NOMO-1 treated with dmso at 0.1 percent for 144 hours (cell line): ENCODE results near the gene REEP3.
"Not testable (repeated sequence)": the region's sequence is repeated elsewhere in the genome, so short reads cannot be mapped to it uniquely, and the experiment has no call there.

ENCODE experiments used
- DNase-seq: peaks from one replicate; lab custom pipeline; 2025; ENCODE audit not compliant: unreplicated experiment; lab: John Stamatoyannopoulos, UW

Gene REEP3, protein sequence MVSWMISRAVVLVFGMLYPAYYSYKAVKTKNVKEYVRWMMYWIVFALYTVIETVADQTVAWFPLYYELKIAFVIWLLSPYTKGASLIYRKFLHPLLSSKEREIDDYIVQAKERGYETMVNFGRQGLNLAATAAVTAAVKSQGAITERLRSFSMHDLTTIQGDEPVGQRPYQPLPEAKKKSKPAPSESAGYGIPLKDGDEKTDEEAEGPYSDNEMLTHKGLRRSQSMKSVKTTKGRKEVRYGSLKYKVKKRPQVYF

DNA sequence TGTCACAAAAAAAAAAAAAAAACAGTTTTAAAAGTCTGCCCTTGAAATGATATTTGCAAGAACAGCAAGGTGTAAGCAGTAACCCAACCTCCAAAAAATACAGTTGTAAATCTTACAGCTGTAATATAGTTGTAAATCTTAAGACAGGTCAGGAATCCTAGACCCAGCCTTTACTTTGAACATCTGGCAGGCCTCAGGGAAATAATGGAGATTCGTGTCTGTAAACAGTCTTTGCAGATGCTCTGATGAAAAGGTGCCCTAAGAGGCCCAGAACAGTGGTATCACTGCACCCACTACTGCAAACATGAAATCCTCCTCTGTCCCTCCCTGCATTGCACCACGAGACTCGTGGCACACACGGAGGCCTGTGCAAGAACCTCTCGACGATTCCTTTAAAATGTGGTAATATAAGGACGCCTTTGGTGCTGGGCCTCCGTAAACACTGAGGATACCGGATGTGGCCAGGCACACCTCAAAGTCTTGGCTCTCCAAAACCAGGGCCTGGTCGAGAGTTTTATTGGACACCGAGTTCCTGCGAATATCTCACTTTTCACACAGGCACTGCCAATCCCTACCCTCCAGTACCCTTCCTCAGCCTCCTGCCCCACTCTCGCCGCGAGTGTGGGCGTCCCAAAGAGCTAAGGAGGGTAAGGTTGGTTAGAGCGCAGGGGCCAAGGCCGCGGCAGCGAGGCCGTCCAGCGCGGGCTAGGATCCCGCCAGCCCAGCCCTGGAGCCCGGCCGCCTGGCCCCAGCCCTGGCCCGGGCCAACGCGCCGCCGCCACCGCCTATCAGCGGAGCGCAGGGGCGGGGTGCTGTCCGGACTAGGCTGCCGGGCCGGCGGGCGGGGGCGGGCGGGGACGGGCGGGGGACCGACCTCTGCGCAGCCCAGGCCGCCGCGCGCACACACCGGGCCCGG, at the start of gene REEP3:
REEP3 (plus strand) TSS at position 902 of the 916 bp plus-strand sequence. CDS start 145 bp downstream, outside the sequence.
- peak; percentile 77 for DNase-seq

DNA sequence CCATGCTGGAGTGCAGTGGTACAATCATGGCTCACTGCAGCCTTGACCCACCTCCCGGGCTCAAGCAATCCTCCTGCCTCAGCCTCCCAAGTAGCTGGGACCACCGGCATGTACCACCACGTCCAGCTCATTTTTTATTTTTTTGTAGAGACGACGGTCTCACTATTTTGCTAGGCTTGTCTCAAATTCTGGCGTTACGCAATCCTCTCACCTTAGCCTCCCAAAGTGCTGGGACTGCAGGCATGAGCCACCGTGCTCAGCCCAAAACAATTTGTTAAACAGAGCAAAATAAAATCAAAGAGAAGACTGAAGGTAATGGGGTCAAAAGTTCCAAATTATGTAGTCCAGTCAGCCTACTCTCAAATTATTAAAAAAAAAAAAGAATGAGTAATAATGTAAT, 46.7 kb upstream of the REEP3 start:
- no peak for DNase-seq

DNA sequence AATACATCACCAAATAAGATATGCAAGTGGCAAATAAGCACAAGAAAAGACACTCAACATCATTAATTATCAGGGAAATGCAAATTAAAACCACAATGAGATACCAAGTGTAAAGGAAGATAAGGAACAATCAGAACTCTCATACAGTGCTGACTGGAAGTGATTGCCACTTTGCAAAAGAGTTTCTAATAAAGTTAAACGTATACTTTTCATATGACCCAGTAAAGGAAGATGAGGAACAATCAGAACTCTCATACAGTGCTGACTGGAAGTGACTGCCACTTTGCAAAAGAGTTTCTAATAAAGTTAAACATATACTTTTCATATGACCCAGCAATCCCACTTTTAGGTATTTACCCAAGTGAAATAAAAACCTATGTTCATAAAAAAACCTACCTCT, 43.3 kb upstream of the REEP3 start:
- DNase-seq: no peak

DNA sequence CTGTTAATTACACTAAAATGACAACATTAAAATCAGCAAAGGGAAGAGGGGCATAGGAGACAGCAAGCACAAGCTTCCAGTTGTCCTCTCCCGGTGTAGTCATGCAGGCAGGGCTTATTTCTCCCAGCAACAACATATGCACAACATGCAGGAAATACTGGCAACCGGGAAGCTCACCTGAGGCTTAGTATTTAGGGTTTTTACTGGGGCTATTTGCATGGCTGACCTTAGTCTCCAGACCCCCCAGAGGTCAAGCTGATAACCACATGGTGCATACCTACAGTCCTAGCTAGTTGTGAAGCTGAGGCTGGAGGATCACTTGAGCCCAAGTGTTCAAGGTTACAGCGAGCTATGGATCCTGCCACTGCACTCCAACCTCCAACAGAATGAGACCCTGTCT, 42.6 kb upstream of the REEP3 start:
- no peak for DNase-seq

DNA sequence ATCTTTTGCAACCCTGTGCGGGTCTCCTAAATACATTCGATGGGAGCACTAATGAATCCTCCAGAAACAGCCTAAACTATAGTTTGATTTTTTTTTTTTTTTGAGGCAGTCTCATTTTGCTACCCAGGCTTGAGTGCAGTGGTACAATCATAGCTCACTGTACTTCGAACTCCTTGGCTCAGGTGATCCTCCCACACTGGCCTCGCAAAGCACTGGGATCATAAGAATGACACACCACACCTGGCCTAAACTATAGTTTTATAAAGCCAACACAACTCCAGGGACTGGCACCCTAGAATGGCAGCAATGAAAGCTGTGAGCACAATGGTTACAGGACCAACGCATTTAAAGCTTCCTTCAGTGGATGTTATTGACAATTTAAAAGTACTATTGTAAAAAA, 41.0 kb upstream of the REEP3 start:
- DNase-seq: no peak

DNA sequence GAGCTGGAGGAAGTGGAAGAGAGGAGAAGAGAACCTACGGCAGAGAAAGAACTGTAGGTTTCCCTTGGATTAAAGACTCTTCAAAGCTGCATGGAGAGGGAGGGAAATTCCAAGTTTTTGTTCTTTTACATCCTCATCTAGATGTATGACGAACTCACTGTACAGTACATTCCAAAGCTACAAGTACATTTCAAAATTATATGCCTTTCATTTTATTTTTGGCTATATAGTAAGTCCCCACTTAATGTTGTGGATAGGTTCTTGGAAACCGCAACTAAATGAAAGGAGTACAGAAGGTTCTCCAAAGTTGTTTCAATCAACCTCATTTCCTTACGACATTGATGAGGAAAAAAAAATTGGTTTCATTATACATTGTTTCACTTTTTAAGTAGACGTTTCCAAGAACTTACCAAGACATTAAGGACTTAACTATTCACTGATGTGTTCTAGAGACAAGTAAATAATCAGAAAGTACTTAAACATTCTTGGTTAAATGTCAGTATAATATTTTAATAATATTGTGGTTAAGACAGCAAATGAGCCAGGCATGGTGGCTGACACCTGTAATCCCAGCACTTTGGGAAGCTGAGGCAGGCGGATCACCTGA, 39.3 kb upstream of the REEP3 start:
- no peak for DNase-seq

DNA sequence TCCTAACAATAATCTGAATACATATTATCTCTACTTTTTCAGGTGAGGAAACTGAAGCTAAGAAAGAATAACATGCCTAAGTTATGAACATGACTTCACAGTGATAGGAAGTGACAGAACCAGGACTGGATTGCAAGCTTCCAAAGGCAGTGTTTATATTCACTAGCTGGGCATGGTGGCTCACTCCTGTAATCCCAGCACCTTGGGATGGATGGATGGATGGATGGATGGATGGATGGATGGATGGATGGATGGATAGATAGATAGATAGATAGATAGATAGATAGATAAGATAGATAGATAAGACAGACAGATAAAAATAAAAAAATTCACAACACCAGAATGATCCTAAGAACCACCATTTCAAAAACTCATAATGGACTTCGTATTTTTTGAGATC, 37.2 kb upstream of the REEP3 start:
- no peak for DNase-seq

DNA sequence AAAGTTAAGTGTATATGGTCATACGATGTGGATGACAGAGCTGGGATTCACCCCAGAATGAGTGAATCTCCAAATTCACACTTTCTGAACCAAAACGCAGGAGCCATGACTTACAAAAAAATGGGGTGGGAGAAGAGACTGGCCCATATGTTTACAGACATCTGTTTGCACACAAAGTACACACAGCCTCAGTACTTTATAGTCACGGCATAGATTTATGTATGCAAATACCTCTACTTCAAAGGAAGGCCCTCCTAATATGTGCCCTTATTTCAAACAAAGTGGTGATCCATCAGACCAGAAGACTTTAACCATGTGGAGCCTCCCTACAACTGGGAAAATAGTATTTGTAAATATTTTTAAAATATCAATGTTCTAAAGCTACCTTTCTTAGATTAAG, 33.2 kb upstream of the REEP3 start:
- DNase-seq: no peak

DNA sequence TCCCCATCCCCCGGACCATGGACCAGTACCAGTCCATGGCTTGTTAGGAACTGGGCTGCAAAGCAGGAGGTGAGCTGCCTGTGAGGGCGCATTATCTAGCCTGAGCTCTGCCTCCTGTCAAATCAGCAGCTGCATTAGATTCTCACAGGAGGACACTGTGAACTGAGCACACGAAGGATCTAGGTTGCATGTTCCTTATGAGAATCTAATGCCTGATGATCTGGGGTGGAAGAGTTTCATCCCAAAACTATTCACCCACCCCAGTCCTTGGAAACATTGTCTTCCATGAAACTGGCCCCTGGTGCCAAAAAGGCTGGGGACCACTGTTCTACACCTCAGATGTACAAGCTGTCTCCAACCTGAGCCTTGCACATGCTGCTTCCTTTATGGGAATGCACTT, 31.4 kb upstream of the REEP3 start:
- DNase-seq: no peak

DNA sequence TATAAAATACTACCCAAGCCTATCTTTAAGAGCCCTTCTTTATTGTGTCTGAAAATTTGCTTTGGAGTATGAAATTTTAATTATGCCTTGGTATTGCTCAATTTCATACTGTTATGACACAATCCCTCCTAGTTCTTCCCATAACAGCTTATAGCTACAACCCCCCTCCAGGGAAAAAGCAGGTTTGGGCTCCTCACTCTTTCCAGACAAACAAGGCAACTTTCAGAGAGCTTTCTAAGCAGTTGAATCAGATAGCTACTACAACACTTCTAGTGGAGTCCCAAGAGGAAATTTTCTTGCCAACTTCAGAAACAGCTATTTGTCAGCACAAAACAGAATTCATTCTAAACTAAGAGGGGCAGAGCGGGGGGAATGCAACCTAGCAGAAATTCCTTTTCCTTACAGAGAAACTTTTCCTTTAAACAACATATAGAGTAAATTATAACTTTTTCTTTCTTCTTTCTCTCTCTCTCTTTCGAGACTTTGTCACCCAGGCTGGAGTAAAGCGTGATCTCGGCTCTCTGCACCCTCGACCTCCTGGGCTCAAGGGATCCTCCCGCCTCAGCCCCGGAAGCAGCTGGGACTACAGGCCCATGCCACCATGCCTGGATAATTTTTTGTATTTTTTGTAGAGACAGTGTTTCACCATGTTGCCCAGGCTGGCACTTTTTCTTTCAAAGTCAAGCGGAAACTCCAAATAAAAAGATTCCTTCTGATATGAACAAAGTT, 29.4 kb upstream of the REEP3 start:
- peak; percentile 43 for DNase-seq

DNA sequence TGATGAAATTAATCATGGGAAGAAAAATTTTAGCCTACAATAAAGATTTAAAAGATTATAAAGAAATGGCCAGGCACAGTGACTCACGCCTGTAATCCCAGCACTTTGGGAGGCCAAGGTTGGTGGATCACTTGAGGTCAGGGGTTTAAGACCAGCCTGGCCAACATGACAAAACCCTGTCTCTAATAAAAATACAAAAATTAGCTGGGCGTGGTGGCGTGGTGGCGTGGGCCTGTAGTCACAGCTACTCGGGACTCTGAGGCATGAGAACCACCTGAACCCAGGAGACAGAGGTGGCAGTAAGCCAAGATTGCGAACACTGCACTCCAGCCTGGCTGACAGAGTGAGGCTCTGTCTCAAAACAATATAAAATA, 28.9 kb upstream of the REEP3 start:
- DNase-seq: not testable (repeated sequence)

DNA sequence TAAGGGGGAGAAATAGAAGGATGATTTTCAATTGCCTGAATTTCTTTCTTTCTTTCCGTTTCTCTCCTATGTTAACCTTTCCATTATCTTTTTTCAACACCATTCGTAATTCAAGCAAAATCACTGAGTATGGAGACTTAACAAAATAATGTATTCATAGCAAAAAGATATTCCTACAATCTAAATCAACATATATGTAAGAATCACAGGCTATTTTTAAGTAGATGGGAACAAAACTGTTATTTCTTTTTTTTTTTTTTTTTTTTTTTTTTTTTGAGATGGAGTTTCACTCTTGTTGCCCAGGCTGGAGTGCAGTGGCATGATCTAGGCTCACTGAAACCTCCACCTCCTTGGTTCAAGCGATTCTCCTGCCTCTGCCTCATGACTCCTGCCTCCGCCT, 28.2 kb upstream of the REEP3 start:
- DNase-seq: no peak

DNA sequence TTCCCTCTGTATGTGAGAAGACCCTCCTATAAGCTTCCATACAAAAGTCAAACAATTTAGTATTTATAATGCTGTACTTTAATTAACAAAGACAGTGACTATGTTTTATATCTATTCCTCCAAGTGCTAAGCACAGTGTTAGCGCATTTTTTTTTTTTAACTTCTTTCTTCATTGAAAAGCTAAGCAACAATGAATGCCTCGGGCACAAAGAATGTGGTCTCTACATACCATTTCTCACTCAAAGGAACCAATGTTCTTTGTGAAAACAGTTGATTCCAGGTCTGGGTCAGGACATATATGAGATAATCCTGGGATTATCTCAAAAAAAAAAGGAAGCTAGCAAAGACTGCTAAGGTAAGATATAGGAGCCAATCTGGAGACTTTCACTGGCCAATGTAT, 26.2 kb upstream of the REEP3 start:
- DNase-seq: no peak

DNA sequence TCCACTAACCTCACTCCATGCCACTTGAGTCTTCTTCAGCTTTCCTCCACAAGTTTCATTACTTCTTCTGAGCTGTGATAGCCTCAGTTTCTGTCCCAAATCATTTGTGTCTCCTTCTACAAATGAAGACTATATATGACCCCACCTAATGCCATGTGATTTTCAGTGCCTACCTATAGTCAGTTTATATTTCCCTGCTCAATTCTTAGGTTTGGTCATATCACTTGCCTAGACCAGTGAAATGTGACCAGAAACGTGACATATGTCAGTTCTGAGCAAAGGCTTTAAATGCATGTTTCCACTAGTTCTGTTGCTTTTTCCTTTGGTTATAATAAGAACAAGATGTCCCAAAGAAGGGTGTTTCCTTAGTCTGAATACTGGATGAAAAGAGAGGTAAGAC, 24.6 kb upstream of the REEP3 start:
- DNase-seq: no peak

DNA sequence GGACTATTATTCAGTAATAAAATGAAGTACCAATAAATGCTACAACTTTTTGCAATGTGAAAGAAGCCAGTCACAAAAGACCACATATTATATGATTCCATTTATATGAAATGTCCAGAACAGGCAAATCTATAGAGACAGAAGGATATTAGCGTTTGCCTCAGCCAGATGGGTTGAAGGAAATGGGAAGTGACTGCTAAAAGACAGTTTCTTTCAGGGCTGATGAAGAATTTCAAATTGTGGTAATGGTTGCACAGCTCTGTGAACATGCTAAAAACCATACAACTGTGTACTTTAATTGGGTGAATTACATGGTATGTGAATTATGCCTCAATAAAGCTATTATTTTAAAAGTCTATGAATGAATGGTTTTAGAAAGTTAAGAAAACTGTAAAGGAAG, 23.9 kb upstream of the REEP3 start:
- DNase-seq: peak; percentile 42

DNA sequence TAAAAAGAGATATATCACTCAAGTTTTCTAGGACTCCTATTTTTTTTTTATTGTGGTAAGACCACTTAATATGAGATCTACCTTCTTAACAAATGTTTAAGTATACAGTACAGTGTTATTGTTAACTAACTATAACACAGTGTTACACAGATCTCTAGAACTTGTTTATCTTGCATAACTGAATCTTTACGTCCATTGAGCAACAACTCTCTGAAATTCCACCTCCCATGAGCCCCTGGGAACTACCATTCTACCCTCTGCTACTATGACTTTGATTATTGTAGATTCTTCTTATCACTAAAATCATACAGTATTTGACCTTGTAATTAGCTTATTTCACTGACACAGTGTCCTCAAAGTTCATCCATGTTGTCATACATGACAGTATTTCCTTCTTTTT, 22.5 kb upstream of the REEP3 start:
- DNase-seq: no peak

DNA sequence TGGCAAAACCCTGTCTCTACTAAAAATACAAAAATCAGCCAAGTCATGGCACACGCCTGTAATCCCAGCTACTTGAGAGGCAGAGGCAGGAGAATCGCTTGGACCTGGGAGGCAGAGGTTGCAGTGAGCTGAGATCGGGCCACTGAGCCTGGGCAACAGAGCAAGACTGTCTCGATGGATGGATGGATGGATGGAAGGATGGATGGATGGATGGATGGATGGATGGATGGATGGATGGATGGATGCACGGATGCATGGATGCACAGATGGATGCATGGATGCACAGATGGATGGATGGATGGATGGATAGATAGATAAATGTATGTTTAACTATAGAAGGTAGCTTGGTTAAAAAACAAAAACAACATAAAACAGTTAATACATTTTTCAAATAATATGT, 20.6 kb upstream of the REEP3 start:
- DNase-seq: not testable (repeated sequence)

DNA sequence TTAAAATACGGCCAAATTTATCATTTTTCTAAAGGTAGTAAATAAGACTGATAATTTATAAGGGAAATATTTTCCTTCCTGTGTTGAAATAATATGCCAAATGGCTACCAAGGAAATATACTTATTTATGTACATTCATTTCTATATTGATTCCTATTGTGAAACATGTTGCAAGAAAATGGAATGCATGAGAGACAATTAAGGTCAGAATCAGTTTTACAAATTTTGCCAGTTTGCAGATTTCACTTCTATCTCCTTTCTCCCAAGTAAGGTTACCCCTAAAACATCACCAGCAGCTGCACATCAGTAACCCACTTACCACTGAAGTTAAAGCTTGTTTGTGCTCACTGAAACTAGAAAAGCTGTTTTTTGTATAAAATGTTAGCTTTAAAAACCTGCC, 19.2 kb upstream of the REEP3 start:
- DNase-seq: no peak

DNA sequence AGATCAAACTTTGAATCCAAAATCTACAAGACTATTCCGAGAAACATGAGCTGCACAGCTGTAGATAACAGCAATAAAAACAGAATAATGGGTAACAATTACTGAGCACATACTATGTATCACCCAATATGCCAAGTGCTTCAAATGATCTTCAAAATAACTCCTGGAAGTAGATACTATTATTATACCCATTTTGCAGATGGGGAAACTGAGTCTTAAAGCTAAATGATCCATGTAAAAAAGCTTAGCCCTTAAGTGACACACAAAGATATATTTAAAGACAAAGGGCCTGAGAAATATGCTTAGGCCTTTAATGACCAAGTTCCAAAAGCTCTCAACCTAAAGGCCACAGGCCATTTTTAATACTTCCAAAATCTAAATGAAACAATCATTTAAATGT, 18.4 kb upstream of the REEP3 start:
- no peak for DNase-seq

DNA sequence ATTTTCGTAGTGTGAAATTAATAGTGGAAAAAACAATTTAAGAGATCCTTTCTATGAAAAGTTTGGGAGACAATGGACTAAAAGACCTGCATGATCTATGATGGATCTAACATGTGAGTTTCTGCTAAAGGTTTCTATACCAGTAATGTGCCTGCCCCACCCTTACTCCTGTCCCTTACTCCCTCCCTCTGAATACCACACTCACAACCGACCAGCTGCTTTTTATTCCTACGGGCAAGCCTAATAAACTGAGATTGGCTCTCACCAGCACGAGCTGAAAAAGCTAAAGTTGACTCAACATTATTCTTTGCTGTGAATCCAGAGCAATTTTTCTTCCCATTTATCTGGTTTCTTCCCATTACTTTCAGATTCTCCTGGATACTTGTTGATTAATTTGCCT, 17.8 kb upstream of the REEP3 start:
- no peak for DNase-seq

DNA sequence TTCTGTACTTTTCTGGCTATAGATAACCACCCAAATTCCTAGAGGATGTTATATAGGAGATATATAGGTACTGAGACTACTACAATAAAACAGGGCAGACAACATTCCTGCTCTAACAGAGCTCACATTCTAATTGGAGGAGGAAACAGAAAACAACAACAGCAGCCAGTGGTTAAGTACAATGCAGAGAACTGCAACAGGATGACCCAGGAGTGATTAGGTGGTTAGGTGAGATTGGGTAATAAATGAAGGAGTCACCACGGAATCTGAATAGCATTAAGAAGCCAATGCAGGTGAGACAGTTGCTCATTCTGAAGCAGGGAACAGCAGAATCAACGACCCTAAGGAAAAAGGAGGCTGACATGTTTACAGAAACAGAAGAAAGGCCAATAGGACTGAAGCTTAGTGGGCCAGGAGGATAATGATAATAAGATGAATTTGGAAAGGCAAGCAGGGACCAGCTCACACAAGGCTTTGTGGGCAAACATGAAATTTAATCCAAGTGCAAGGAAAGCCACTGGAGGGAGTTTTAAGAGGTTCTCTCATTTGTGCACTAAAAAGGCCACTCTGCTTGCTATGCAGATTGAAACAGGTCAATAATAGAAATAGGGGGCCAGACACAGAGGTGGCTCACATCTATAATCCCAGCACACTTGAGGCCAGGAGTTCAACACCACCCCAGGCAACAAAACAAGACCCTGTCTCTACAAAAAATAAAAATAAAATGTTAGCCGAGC, 16.9 kb upstream of the REEP3 start:
- DNase-seq: no peak
